Measurements from ENCODE around the gene SLC30A5.
"Not testable (repeated sequence)": the region's sequence is repeated elsewhere in the genome, so short reads cannot be mapped to it uniquely, and the experiment has no call there.

The SLC30A5 gene

GRCh38 chr5:69131304-69131703 is 37.5 kb downstream of the SLC30A5 start:
- H3K27me3 ChIP-seq (ENCODE audit: insufficient read depth, low read length, poor library complexity) = no peaks in the 10 kb centered on the region
- no peak overlapping the region for H3K4ac ChIP-seq (ENCODE audit: low read depth, low read length)
- H3K79me1 ChIP-seq (ENCODE audit: low read length) = no peaks in the 10 kb centered on the region
- H3K79me2 ChIP-seq (ENCODE audit: control insufficient read depth, insufficient read depth, low read length) = no peaks in the 10 kb centered on the region
- H3K4me1 ChIP-seq (ENCODE audit: control insufficient read depth, low read depth, low read length) = no peaks in the 10 kb centered on the region
- no peak overlapping the region for H2BK120ac ChIP-seq (ENCODE audit: low read depth, low read length)
- H3K56ac ChIP-seq (ENCODE audit: low read length) = no peak overlapping the region
- H2AK5ac ChIP-seq (ENCODE audit: low read length) = no peak overlapping the region
- no peak overlapping the region for H2BK5ac ChIP-seq (ENCODE audit: low read length)
- no peak overlapping the region for H3K4me3 ChIP-seq (ENCODE audit: low read length)
- H3K23ac ChIP-seq (ENCODE audit: low read length) = no peak overlapping the region
- H3K9ac ChIP-seq (ENCODE audit: low read length) = no peak overlapping the region
- H4K8ac ChIP-seq (ENCODE audit: low read depth, low read length) = no peak overlapping the region
- no peak overlapping the region for H2BK15ac ChIP-seq (replicated peaks; ENCODE audit: low read depth)
- H3K18ac ChIP-seq (ENCODE audit: low read length) = no peak overlapping the region
- no peak overlapping the region for H3K4me2 ChIP-seq (ENCODE audit: low read length)
- no peak overlapping the region for H4K5ac ChIP-seq (ENCODE audit: low read length)
- DNase-seq = no peak
- H3K36me3 ChIP-seq (ENCODE audit: control insufficient read depth, insufficient read depth, low read length) = no peaks in the 10 kb centered on the region
- H3K27ac ChIP-seq (ENCODE audit: low read depth, low read length) = no peak overlapping the region

GRCh38 chr5:69134126-69134525 is 40.3 kb downstream of the SLC30A5 start:
- Histone ChIP-seq H3K56ac (ENCODE audit: low read length) (no peak overlapping the region), H4K5ac (ENCODE audit: low read length) (no peak overlapping the region), H3K23ac (ENCODE audit: low read length) (no peak overlapping the region), H2BK5ac (ENCODE audit: low read length) (no peak overlapping the region), H2AK5ac (ENCODE audit: low read length) (no peak overlapping the region), H3K9ac (ENCODE audit: low read length) (no peak overlapping the region), H2BK15ac (replicated peaks; ENCODE audit: low read depth) (no peak overlapping the region), H3K4me1 (ENCODE audit: control insufficient read depth, low read depth, low read length) (no peaks in the 10 kb centered on the region), H3K4me2 (ENCODE audit: low read length) (no peak overlapping the region), H3K27me3 (ENCODE audit: insufficient read depth, low read length, poor library complexity) (no peaks in the 10 kb centered on the region), H3K27ac (ENCODE audit: low read depth, low read length) (no peak overlapping the region), H3K4me3 (ENCODE audit: low read length) (no peak overlapping the region), H3K79me1 (ENCODE audit: low read length) (no peaks in the 10 kb centered on the region), H3K36me3 (ENCODE audit: control insufficient read depth, insufficient read depth, low read length) (no peaks in the 10 kb centered on the region), H3K4ac (ENCODE audit: low read depth, low read length) (no peak overlapping the region), H2BK120ac (ENCODE audit: low read depth, low read length) (no peak overlapping the region), H3K18ac (ENCODE audit: low read length) (no peak overlapping the region), H4K8ac (ENCODE audit: low read depth, low read length) (no peak overlapping the region), H3K79me2 (ENCODE audit: control insufficient read depth, insufficient read depth, low read length) (no peaks in the 10 kb centered on the region)
- DNase-seq = no peak
- WGBS (ENCODE audit: extremely low coverage, insufficient coverage, low lambda C conversion rate) = no CpG with 5 or more reads among the region's 7 CpGs

- Histone ChIP-seq H4K5ac (ENCODE audit: low read length) (no peak overlapping the region), H3K79me2 (ENCODE audit: control insufficient read depth, insufficient read depth, low read length) (no peaks in the 10 kb centered on the region), H3K27ac (ENCODE audit: low read depth, low read length) (no peak overlapping the region), H2BK15ac (replicated peaks; ENCODE audit: low read depth) (no peak overlapping the region), H4K8ac (ENCODE audit: low read depth, low read length) (no peak overlapping the region), H3K23ac (ENCODE audit: low read length) (no peak overlapping the region), H3K79me1 (ENCODE audit: low read length) (no peaks in the 10 kb centered on the region), H3K4me3 (ENCODE audit: low read length) (no peak overlapping the region), H3K36me3 (ENCODE audit: control insufficient read depth, insufficient read depth, low read length) (no peaks in the 10 kb centered on the region), H3K4me1 (ENCODE audit: control insufficient read depth, low read depth, low read length) (no peaks in the 10 kb centered on the region), H3K4ac (ENCODE audit: low read depth, low read length) (no peak overlapping the region), H2AK5ac (ENCODE audit: low read length) (no peak overlapping the region), H3K4me2 (ENCODE audit: low read length) (no peak overlapping the region), H3K27me3 (ENCODE audit: insufficient read depth, low read length, poor library complexity) (no peaks in the 10 kb centered on the region), H3K56ac (ENCODE audit: low read length) (no peak overlapping the region), H2BK120ac (ENCODE audit: low read depth, low read length) (no peak overlapping the region), H3K9ac (ENCODE audit: low read length) (no peak overlapping the region), H2BK5ac (ENCODE audit: low read length) (no peak overlapping the region), H3K18ac (ENCODE audit: low read length) (no peak overlapping the region)
- WGBS (ENCODE audit: extremely low coverage, insufficient coverage, low lambda C conversion rate) = no CpG with 5 or more reads among the region's 3 CpGs
- DNase-seq = no peak
Observed at GRCh38 chr5:69136293-69136692, 42.5 kb downstream of the SLC30A5 start.

- H3K18ac ChIP-seq (ENCODE audit: low read length); H3K9ac ChIP-seq (ENCODE audit: low read length); H3K4ac ChIP-seq (ENCODE audit: low read depth, low read length); H3K4me1 ChIP-seq (ENCODE audit: control insufficient read depth, low read depth, low read length); H3K27ac ChIP-seq (ENCODE audit: low read depth, low read length); H3K79me2 ChIP-seq (ENCODE audit: control insufficient read depth, insufficient read depth, low read length); H3K23ac ChIP-seq (ENCODE audit: low read length); H2BK120ac ChIP-seq (ENCODE audit: low read depth, low read length); H2BK5ac ChIP-seq (ENCODE audit: low read length); H4K8ac ChIP-seq (ENCODE audit: low read depth, low read length); H3K79me1 ChIP-seq (ENCODE audit: low read length); H2AK5ac ChIP-seq (ENCODE audit: low read length); DNase-seq; H3K36me3 ChIP-seq (ENCODE audit: control insufficient read depth, insufficient read depth, low read length); H3K4me3 ChIP-seq (ENCODE audit: low read length); H2BK15ac ChIP-seq (replicated peaks; ENCODE audit: low read depth); H3K56ac ChIP-seq (ENCODE audit: low read length); H4K5ac ChIP-seq (ENCODE audit: low read length); H3K4me2 ChIP-seq (ENCODE audit: low read length); H3K27me3 ChIP-seq (ENCODE audit: insufficient read depth, low read length, poor library complexity): not testable (repeated sequence)
- no CpG with 5 or more reads among the region's 1 CpG for WGBS (ENCODE audit: extremely low coverage, insufficient coverage, low lambda C conversion rate)
Observed at GRCh38 chr5:69137208-69137607, 43.4 kb downstream of the SLC30A5 start.

GRCh38 chr5:69137807-69138206 is 44.0 kb downstream of the SLC30A5 start:
- Histone ChIP-seq H2AK5ac (ENCODE audit: low read length) (no peak overlapping the region), H3K79me1 (ENCODE audit: low read length) (no peaks in the 10 kb centered on the region), H4K8ac (ENCODE audit: low read depth, low read length) (no peak overlapping the region), H3K56ac (ENCODE audit: low read length) (no peak overlapping the region), H3K9ac (ENCODE audit: low read length) (no peak overlapping the region), H2BK5ac (ENCODE audit: low read length) (no peak overlapping the region), H3K36me3 (ENCODE audit: control insufficient read depth, insufficient read depth, low read length) (no peaks in the 10 kb centered on the region), H3K23ac (ENCODE audit: low read length) (no peak overlapping the region), H2BK15ac (replicated peaks; ENCODE audit: low read depth) (no peak overlapping the region), H3K27me3 (ENCODE audit: insufficient read depth, low read length, poor library complexity) (no peaks in the 10 kb centered on the region), H3K79me2 (ENCODE audit: control insufficient read depth, insufficient read depth, low read length) (no peaks in the 10 kb centered on the region), H3K4me2 (ENCODE audit: low read length) (no peak overlapping the region), H3K4me3 (ENCODE audit: low read length) (no peak overlapping the region), H2BK120ac (ENCODE audit: low read depth, low read length) (no peak overlapping the region), H4K5ac (ENCODE audit: low read length) (no peak overlapping the region), H3K18ac (ENCODE audit: low read length) (no peak overlapping the region), H3K27ac (ENCODE audit: low read depth, low read length) (no peak overlapping the region), H3K4ac (ENCODE audit: low read depth, low read length) (no peak overlapping the region), H3K4me1 (ENCODE audit: control insufficient read depth, low read depth, low read length) (no peaks in the 10 kb centered on the region)
- DNase-seq = no peak
- no CpG with 5 or more reads among the region's 5 CpGs for WGBS (ENCODE audit: extremely low coverage, insufficient coverage, low lambda C conversion rate)

- H3K4me2 ChIP-seq (ENCODE audit: low read length) = no peak overlapping the region
- no peak overlapping the region for H3K4ac ChIP-seq (ENCODE audit: low read depth, low read length)
- no peaks in the 10 kb centered on the region for H3K36me3 ChIP-seq (ENCODE audit: control insufficient read depth, insufficient read depth, low read length)
- no peak for DNase-seq
- H3K4me1 ChIP-seq (ENCODE audit: control insufficient read depth, low read depth, low read length) = no peaks in the 10 kb centered on the region
- no peaks in the 10 kb centered on the region for H3K79me1 ChIP-seq (ENCODE audit: low read length)
- no peak overlapping the region for H2BK5ac ChIP-seq (ENCODE audit: low read length)
- H2BK120ac ChIP-seq (ENCODE audit: low read depth, low read length) = no peak overlapping the region
- H3K9ac ChIP-seq (ENCODE audit: low read length) = no peak overlapping the region
- no peak overlapping the region for H3K23ac ChIP-seq (ENCODE audit: low read length)
- H3K4me3 ChIP-seq (ENCODE audit: low read length) = no peak overlapping the region
- no peak overlapping the region for H2AK5ac ChIP-seq (ENCODE audit: low read length)
- H3K79me2 ChIP-seq (ENCODE audit: control insufficient read depth, insufficient read depth, low read length) = no peaks in the 10 kb centered on the region
- H3K27ac ChIP-seq (ENCODE audit: low read depth, low read length) = no peak overlapping the region
- no CpG with 5 or more reads among the region's 1 CpG for WGBS (ENCODE audit: extremely low coverage, insufficient coverage, low lambda C conversion rate)
- no peak overlapping the region for H4K8ac ChIP-seq (ENCODE audit: low read depth, low read length)
- no peaks in the 10 kb centered on the region for H3K27me3 ChIP-seq (ENCODE audit: insufficient read depth, low read length, poor library complexity)
- H3K56ac ChIP-seq (ENCODE audit: low read length) = no peak overlapping the region
- no peak overlapping the region for H2BK15ac ChIP-seq (replicated peaks; ENCODE audit: low read depth)
- no peak overlapping the region for H4K5ac ChIP-seq (ENCODE audit: low read length)
- no peak overlapping the region for H3K18ac ChIP-seq (ENCODE audit: low read length)
Observed at GRCh38 chr5:69138766-69139165, 45.0 kb downstream of the SLC30A5 start.

All from mesendoderm (in vitro differentiated cells).